PC-9 (cell line): ENCODE data around the gene CDK5RAP2. TPM values are rescaled to one million over a fixed set of nuclear protein-coding genes. Genes with fewer than 3 reads are reported as not detected.
A peak's percentile ranks its signal among the peaks of the same experiment; 100 is the strongest.

Source experiments
- BruUV-seq: library from RNA; stranded (reverse); fragments of 400-500 nt; replicated peaks from 2 replicates; lab custom pipeline; 2021; lab: Mats Ljungman, UMichigan
- CTCF ChIA-PET: fragments of 300-600 bp; sonication (Branson Sonifier 250); formaldehyde crosslinking; loops from one replicate; lab custom pipeline; 2022; ENCODE audit warnings: antibody characterized with exemption; lab: Charles Lee
- POLR2A ChIA-PET: fragments of 300-600 bp; sonication (Branson Sonifier 250); formaldehyde crosslinking; loops from one replicate; lab custom pipeline; 2022; ENCODE audit warnings: antibody characterized with exemption; ENCODE audit not compliant: unreplicated experiment; lab: Charles Lee
- DNase-seq, 2 experiments: peaks; one replicate each; pipeline versions ENCODE4 v3.0.0 to v3.0.0-alpha.2; 2015 to 2022; ENCODE audit warnings: mixed read lengths in 1 of 2
- H2AFZ ChIP-seq: fragments of 200-600 bp; sonication (generic); 2 replicates; pipeline ENCODE4 v1.8.1; 2017; ENCODE audit warnings: antibody characterized with exemption
- H3F3A ChIP-seq: fragments of 200-600 bp; sonication (generic); 2 replicates; pipeline ENCODE4 v1.8.1; 2017; ENCODE audit warnings: antibody characterized with exemption, mild to moderate bottlenecking, low read depth; ENCODE audit not compliant: insufficient read depth
- H3K27ac ChIP-seq: fragments of 200-600 bp; sonication (generic); 2 replicates; pipeline ENCODE4 v1.6.1; 2016; ENCODE audit warnings: mixed run types
- H3K27me3 ChIP-seq: fragments of 200-600 bp; sonication (generic); 2 replicates; pipeline ENCODE4 v1.6.1; 2016; ENCODE audit warnings: low read depth, mixed run types; ENCODE audit not compliant: insufficient read depth
- H3K36me3 ChIP-seq: fragments of 200-600 bp; sonication (generic); 2 replicates; pipeline ENCODE4 v1.6.1; 2016; ENCODE audit warnings: low read depth, mixed run types
- H3K4me1 ChIP-seq: fragments of 200-600 bp; sonication (generic); replicated peaks from 2 replicates; pipeline ENCODE4 v1.6.1; 2016; ENCODE audit warnings: mixed run types; ENCODE audit not compliant: insufficient read depth
- H3K4me2 ChIP-seq: fragments of 200-600 bp; sonication (generic); 2 replicates; pipeline ENCODE4 v1.6.1; 2017; ENCODE audit warnings: mixed run types
- H3K4me3 ChIP-seq: fragments of 200-600 bp; sonication (generic); 2 replicates; pipeline ENCODE4 v1.6.1; 2016; ENCODE audit warnings: mixed run types
- H3K79me2 ChIP-seq: fragments of 200-600 bp; sonication (generic); 2 replicates; pipeline ENCODE4 v1.6.1; 2017; ENCODE audit warnings: low read depth, mixed run types
- H3K9me2 ChIP-seq: fragments of 200-600 bp; sonication (generic); 2 replicates; pipeline ENCODE4 v1.8.1; 2017; ENCODE audit warnings: mild to moderate bottlenecking; ENCODE audit not compliant: insufficient read depth
- H3K9me3 ChIP-seq: fragments of 200-600 bp; sonication (generic); 2 replicates; pipeline ENCODE4 v1.8.1; 2016; ENCODE audit warnings: low read depth; ENCODE audit not compliant: insufficient read depth
- H4K20me1 ChIP-seq: fragments of 200-600 bp; sonication (generic); 2 replicates; pipeline ENCODE4 v1.8.1; 2017; ENCODE audit not compliant: insufficient read depth
- EZH2 ChIP-seq: fragments of 200-600 bp; sonication (generic); IDR thresholded peaks from 2 replicates; pipeline ENCODE4 v1.8.0; 2017; ENCODE audit warnings: antibody characterized with exemption, low read depth
- intact Hi-C: fragments of 100-400 bp; cut with micrococcal nuclease; formaldehyde crosslinking; loops from one replicate; pipeline ENCODE4 v1.10.0; 2022; ENCODE audit not compliant: unreplicated experiment
- total RNA-seq: library from RNA; stranded (reverse); gene quantifications from 2 replicates; pipeline ENCODE4 v1.2.3, GENCODE V29; 2021
- TF ChIP-seq, protein P1 (sequence below): fragments of 200-600 bp; sonication (generic); conservative IDR thresholded peaks from 2 replicates; pipeline ENCODE4 v1.6.1; 2017; ENCODE audit warnings: mixed run types, antibody characterized with exemption, mild to moderate bottlenecking, moderate library complexity

The CDK5RAP2 gene
- total RNA-seq, 1 experiment from 2014 or later: 113 TPM

- no peaks in the 10 kb centered on the region for H3K4me1 ChIP-seq
- H3K9me2 ChIP-seq: no peaks in the 10 kb centered on the region
- no peak overlapping the region for H3K27ac ChIP-seq
- no peak for TF ChIP-seq EZH2
- BruUV-seq: no TSS peak
- ChIA-PET CTCF (no interaction called here), POLR2A (no interaction called here)
- H3F3A ChIP-seq: no peaks in the 10 kb centered on the region
- no peak overlapping the region for H2AFZ ChIP-seq
- H3K9me3 ChIP-seq: no peaks in the 10 kb centered on the region
- peaks cover 7% of the 10 kb centered on the region; the same call in 1 of the 2 replicates for H3K36me3 ChIP-seq
- no peaks in the 10 kb centered on the region for H4K20me1 ChIP-seq
- intact Hi-C loops: no loop called here
- H3K27me3 ChIP-seq: no peaks in the 10 kb centered on the region
- no peak for DNase-seq
- no peak overlapping the region for H3K4me3 ChIP-seq
- no peak overlapping the region for H3K4me2 ChIP-seq
- no peaks in the 10 kb centered on the region for H3K79me2 ChIP-seq
These were observed 136.5 kb downstream of the CDK5RAP2 start for GRCh38 chr9:120443489-120443888.

- Histone ChIP-seq H3F3A (no peaks in the 10 kb centered on the region), H4K20me1 (no peaks in the 10 kb centered on the region), H3K36me3 (peaks cover 7% of the 10 kb centered on the region; the same call in 1 of the 2 replicates), H2AFZ (no peak overlapping the region), H3K4me3 (no peak overlapping the region), H3K79me2 (no peaks in the 10 kb centered on the region), H3K9me3 (no peaks in the 10 kb centered on the region), H3K9me2 (no peaks in the 10 kb centered on the region), H3K27ac (no peak overlapping the region), H3K4me2 (no peak overlapping the region), H3K4me1 (no peaks in the 10 kb centered on the region), H3K27me3 (no peaks in the 10 kb centered on the region)
- intact Hi-C loops: no loop called here
- ChIA-PET POLR2A (no interaction called here), CTCF (no interaction called here)
- no peak for TF ChIP-seq EZH2
- TF ChIP-seq, protein P1, sequence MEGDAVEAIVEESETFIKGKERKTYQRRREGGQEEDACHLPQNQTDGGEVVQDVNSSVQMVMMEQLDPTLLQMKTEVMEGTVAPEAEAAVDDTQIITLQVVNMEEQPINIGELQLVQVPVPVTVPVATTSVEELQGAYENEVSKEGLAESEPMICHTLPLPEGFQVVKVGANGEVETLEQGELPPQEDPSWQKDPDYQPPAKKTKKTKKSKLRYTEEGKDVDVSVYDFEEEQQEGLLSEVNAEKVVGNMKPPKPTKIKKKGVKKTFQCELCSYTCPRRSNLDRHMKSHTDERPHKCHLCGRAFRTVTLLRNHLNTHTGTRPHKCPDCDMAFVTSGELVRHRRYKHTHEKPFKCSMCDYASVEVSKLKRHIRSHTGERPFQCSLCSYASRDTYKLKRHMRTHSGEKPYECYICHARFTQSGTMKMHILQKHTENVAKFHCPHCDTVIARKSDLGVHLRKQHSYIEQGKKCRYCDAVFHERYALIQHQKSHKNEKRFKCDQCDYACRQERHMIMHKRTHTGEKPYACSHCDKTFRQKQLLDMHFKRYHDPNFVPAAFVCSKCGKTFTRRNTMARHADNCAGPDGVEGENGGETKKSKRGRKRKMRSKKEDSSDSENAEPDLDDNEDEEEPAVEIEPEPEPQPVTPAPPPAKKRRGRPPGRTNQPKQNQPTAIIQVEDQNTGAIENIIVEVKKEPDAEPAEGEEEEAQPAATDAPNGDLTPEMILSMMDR: no peak
- DNase-seq: no peak
- BruUV-seq: no TSS peak
These were observed 137.5 kb downstream of the CDK5RAP2 start for GRCh38 chr9:120442308-120442995.

DNA sequence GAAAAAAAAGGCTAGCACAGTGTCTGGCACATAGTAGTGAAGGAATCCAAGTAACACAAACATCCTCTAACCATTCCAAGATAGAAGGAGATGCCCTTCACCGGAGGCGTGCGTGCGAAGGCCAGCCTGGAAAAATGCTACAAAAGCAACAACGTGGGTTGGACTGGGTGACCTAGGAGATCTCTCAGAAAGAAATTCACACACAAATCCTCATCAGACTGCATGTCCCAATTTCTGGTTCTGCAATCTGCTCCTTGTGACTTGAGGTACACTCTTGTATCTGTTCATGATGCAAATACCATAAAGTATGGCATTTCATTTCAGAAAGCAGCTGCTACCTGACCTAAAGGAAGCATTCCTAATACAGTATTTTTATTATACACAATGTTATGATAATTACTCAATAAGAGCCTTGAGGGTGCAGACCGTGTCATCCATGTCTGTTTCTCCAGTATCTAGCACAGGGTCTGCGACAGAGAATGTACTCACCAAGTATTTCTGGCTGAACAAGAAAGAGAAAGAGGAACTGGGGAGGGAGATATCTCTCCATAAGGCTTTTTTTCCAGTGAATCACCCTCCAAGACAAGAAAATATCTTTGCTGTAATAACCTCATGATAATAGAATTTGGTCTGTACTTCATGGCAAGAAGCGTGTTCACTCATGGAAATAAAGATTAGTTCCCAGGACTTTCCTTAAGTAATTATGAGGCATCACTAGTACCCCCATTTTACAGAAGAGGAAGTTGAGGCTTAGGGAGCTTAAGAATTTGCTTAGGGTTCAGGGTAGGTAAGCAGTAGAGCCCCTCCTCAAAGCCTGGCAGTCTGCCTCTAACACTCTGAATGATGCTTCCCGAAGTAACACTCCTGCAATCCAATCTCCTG, 138.3 kb downstream of the CDK5RAP2 start:
- Histone ChIP-seq H3K9me3 (no peaks in the 10 kb centered on the region), H3K4me3 (no peak overlapping the region), H3K4me2 (no peak overlapping the region), H2AFZ (no peak overlapping the region), H3K9me2 (no peaks in the 10 kb centered on the region), H3K27ac (no peak overlapping the region), H4K20me1 (no peaks in the 10 kb centered on the region), H3K27me3 (no peaks in the 10 kb centered on the region), H3K36me3 (peaks cover 7% of the 10 kb centered on the region; the same call in 1 of the 2 replicates), H3K4me1 (no peaks in the 10 kb centered on the region), H3K79me2 (no peaks in the 10 kb centered on the region), H3F3A (no peaks in the 10 kb centered on the region)
- BruUV-seq: no TSS peak
- DNase-seq: peak in 1 of 2 experiments; percentile 5
- ChIA-PET POLR2A (no interaction called here), CTCF (no interaction called here)
- intact Hi-C loops: no loop called here
- TF ChIP-seq, protein P1: no peak
- TF ChIP-seq EZH2: no peak
